Calu3 (cell line): ENCODE measurements around the gene LYSMD2. TPM values are rescaled to one million over a fixed set of nuclear protein-coding genes. Genes with fewer than 3 reads are reported as not detected.

Experiments
- BruUV-seq: library from RNA; stranded (reverse); fragments of 400-500 nt; replicated peaks from 2 replicates; lab custom pipeline; 2021; lab: Mats Ljungman, UMichigan
- CTCF ChIA-PET: fragments of 300-600 bp; sonication (Branson Sonifier 250); formaldehyde crosslinking; loops from one replicate; lab custom pipeline; 2022; ENCODE audit warnings: antibody characterized with exemption; lab: Charles Lee
- DNase-seq: peaks from one replicate; pipeline ENCODE4 v3.0.0; 2022
- H3K27ac Mint-ChIP-seq: one replicate; pipeline ENCODE4 v1.8.0; 2022; ENCODE audit warnings: mixed read lengths; ENCODE audit not compliant: unreplicated experiment
- H3K27me3 Mint-ChIP-seq: one replicate; pipeline ENCODE4 v1.8.0; 2022; ENCODE audit warnings: mixed read lengths; ENCODE audit not compliant: unreplicated experiment
- H3K36me3 Mint-ChIP-seq: one replicate; pipeline ENCODE4 v1.8.0; 2022; ENCODE audit warnings: mild to moderate bottlenecking, moderate library complexity, mixed read lengths; ENCODE audit not compliant: insufficient read depth, unreplicated experiment
- H3K4me1 Mint-ChIP-seq: one replicate; pipeline ENCODE4 v1.8.0; 2022; ENCODE audit warnings: mild to moderate bottlenecking, low read depth, mixed read lengths; ENCODE audit not compliant: unreplicated experiment
- H3K4me3 Mint-ChIP-seq: one replicate; pipeline ENCODE4 v1.8.0; 2022; ENCODE audit warnings: mild to moderate bottlenecking, low read depth, moderate library complexity, mixed read lengths; ENCODE audit not compliant: unreplicated experiment
- H3K9me3 Mint-ChIP-seq: one replicate; pipeline ENCODE4 v1.8.0; 2022; ENCODE audit warnings: low read depth, mixed read lengths; ENCODE audit not compliant: unreplicated experiment
- CTCF ChIP-seq: fragments of 200-600 bp; IDR thresholded peaks from one replicate; pipeline ENCODE4 v1.8.0; 2022; ENCODE audit warnings: antibody characterized with exemption; ENCODE audit not compliant: unreplicated experiment
- intact Hi-C: fragments of 100-400 bp; cut with micrococcal nuclease; formaldehyde crosslinking; loops from one replicate; pipeline ENCODE4 v1.10.0; 2022; ENCODE audit not compliant: unreplicated experiment
- total RNA-seq: library from RNA; stranded (reverse); gene quantifications from 2 replicates; pipeline ENCODE4 v1.2.3, GENCODE V29; 2022

Gene LYSMD2
- total RNA-seq, 1 experiment from 2014 or later, result 14.3 TPM

- CTCF ChIA-PET, result no interaction called here
- no peaks in the 10 kb centered on the region for H3K27me3 Mint-ChIP-seq
- H3K9me3 Mint-ChIP-seq, result no peaks in the 10 kb centered on the region
- no peak overlapping the region for H3K4me3 Mint-ChIP-seq
- peaks cover 10% of the 10 kb centered on the region for H3K4me1 Mint-ChIP-seq
- no peaks in the 10 kb centered on the region for H3K36me3 Mint-ChIP-seq
- intact Hi-C loops, result no loop called here
- no peak for TF ChIP-seq CTCF
- H3K27ac Mint-ChIP-seq, result no peak overlapping the region
- no peak for DNase-seq
- no TSS peak for BruUV-seq
Measured at GRCh38 chr15:51724199-51724598, 13.3 kb downstream of the LYSMD2 start.

GRCh38 chr15:51721199-51721960 is 16.1 kb downstream of the LYSMD2 start:
- H3K36me3 Mint-ChIP-seq, result no peaks in the 10 kb centered on the region
- BruUV-seq, result no TSS peak
- no peak for DNase-seq
- H3K4me1 Mint-ChIP-seq, result peaks cover 5% of the 10 kb centered on the region
- no peak overlapping the region for H3K4me3 Mint-ChIP-seq
- intact Hi-C loops, result no loop called here
- no peak for TF ChIP-seq CTCF
- no peaks in the 10 kb centered on the region for H3K9me3 Mint-ChIP-seq
- H3K27me3 Mint-ChIP-seq, result no peaks in the 10 kb centered on the region
- H3K27ac Mint-ChIP-seq, result no peak overlapping the region
- CTCF ChIA-PET, result no interaction called here

DNA sequence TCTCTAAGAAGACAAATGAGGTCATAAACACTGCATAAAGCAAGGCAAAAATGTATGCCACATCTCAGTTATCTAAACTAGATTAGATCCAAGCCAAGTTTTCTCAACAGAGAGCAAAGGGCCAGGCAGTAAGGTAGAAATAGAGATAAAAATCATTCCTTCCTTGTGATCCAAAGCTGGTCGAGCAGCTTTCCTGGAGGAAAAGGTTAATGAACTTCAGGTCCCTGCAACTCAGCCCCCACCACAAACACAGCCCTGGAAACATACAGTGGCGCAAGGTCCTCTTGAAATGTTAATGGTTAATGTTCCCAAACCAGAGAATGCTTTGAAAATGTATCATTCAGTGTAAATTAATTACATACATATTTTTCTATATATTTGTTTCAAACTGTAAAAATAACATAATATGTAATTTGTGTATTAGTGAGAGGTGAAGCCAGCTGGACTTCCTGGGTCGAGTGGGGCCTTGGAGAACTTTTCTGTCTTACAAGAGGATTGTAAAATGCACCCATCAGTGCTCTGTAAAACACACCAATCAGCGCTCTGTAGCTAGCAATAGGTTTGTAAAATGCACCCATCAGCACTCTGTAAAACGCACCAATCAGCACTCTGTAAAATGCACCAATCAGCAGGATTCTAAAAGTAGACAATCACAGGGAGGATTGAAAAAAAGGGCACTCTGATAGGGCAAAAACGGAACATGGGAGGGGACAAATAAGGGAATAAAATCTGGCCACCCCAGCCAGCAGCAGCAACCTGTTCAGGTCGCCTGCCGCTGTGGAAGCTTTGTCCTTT is 17.1 kb downstream of the LYSMD2 start:
- Mint-ChIP-seq H3K4me3 (no peak overlapping the region), H3K4me1 (no peaks in the 10 kb centered on the region), H3K36me3 (no peaks in the 10 kb centered on the region), H3K9me3 (no peaks in the 10 kb centered on the region), H3K27me3 (no peaks in the 10 kb centered on the region), H3K27ac (no peak overlapping the region)
- intact Hi-C loops, result no loop called here
- BruUV-seq, result no TSS peak
- CTCF ChIA-PET, result no interaction called here
- TF ChIP-seq CTCF, result no peak
- no peak for DNase-seq

GRCh38 chr15:51718746-51719145 is 18.7 kb downstream of the LYSMD2 start:
- no TSS peak for BruUV-seq
- CTCF ChIA-PET, result no interaction called here
- intact Hi-C loops, result no loop called here
- no peaks in the 10 kb centered on the region for H3K27me3 Mint-ChIP-seq
- H3K27ac Mint-ChIP-seq, result no peak overlapping the region
- DNase-seq, result no peak
- no peaks in the 10 kb centered on the region for H3K4me1 Mint-ChIP-seq
- no peaks in the 10 kb centered on the region for H3K9me3 Mint-ChIP-seq
- no peak for TF ChIP-seq CTCF
- H3K4me3 Mint-ChIP-seq, result no peak overlapping the region
- H3K36me3 Mint-ChIP-seq, result no peaks in the 10 kb centered on the region
